ENCODE results near the gene GLB1L2. TPM values are rescaled to one million over a fixed set of nuclear protein-coding genes. Genes with fewer than 3 reads are reported as not detected.

The GLB1L2 gene
- total and polyA plus RNA-seq, 12 donors = 0.11 to 0.72 (median 0.30) TPM

DNA sequence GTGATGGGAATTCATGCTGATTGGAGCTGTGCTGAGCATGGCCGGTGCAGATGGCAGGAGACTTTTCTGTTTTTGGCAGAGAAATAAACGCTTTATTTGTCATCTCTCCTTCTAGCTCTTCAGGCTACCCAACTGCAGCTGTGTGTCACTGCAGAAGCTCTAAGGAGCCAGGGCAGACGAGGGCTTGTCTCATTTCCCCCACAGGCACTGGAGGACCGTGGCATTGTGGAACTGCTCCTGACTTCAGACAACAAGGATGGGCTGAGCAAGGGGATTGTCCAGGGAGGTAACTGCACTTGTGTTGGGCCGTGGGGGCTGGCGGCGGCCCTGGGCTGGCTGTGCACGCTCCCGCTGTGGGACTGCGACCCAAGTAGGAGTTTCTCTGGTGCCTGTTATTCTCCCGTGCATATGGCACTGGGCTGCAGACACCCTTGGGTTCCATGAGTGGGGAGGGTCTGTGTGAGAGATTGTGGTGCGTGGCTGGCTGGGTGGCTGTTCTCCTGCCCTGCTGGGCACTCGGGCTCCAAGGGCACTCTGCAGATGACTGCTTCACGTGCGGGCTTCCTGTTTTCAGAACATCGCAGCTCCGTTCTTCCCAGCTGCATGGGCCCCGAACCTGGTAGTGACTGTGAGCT lies 27.2 kb downstream of the GLB1L2 start:
- Histone ChIP-seq H3K36me3 (no peaks in the 10 kb centered on the region), H3K27me3 (peaks cover 0 to 51% (median 35%) of the 10 kb centered on the region in 7 donors), H3K9me3 (peaks cover 0 to 1% (median 0%) of the 10 kb centered on the region in 11 donors), H3K27ac (no peak overlapping the region), H3K4me1 (peaks cover 0 to 4% (median 0%) of the 10 kb centered on the region in 9 donors), H3K4me3 (no peak overlapping the region)
- 80 to 81% methylated on average over 18 of the region's 18 CpGs for WGBS, 2 donors
- intact Hi-C loops (cut with DNase I) = no loop called here
- DNase-seq (no peak), ATAC-seq (no peak)
- TF ChIP-seq, protein P1, sequence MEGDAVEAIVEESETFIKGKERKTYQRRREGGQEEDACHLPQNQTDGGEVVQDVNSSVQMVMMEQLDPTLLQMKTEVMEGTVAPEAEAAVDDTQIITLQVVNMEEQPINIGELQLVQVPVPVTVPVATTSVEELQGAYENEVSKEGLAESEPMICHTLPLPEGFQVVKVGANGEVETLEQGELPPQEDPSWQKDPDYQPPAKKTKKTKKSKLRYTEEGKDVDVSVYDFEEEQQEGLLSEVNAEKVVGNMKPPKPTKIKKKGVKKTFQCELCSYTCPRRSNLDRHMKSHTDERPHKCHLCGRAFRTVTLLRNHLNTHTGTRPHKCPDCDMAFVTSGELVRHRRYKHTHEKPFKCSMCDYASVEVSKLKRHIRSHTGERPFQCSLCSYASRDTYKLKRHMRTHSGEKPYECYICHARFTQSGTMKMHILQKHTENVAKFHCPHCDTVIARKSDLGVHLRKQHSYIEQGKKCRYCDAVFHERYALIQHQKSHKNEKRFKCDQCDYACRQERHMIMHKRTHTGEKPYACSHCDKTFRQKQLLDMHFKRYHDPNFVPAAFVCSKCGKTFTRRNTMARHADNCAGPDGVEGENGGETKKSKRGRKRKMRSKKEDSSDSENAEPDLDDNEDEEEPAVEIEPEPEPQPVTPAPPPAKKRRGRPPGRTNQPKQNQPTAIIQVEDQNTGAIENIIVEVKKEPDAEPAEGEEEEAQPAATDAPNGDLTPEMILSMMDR (IDR thresholded peaks at IDR 0.05) = no peak

DNA sequence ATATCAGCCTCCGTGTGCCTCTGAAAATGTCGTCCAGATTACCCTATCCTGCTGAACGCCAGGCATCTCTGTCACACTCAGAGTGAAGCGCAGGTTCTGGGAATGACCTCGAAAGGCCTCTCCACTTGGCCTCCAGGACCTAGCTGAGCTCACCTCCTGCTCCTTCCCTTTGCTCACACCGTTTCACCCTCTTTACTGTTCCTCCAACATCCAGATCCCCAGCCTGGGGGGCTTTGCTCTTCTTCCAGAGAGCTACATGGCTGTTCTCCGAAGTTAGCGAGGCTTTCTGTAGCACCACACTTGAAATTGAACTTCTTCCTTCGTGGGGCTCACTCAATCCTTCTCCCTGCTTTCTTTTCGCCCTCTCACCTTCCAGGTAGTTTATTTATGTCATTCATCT lies 27.9 kb downstream of the GLB1L2 start:
- Histone ChIP-seq H3K36me3 (no peaks in the 10 kb centered on the region), H3K27ac (no peak overlapping the region), H3K9me3 (no peaks in the 10 kb centered on the region), H3K4me3 (no peak overlapping the region), H3K4me1 (peaks cover 0 to 4% (median 0%) of the 10 kb centered on the region in 9 donors), H3K27me3 (peaks cover 0 to 55% (median 42%) of the 10 kb centered on the region in 7 donors)
- ATAC-seq (no peak), DNase-seq (no peak)
- TF ChIP-seq, protein P1 (IDR thresholded peaks at IDR 0.05) = no peak
- WGBS, 2 donors = 82 to 84% methylated on average over 10 of the region's 10 CpGs
- intact Hi-C loops (cut with DNase I) = loop anchor here in 1 of 10 donors (2.0 kb wide), 1 partner anchor 509 kb away; no protein-coding TSS in a partner anchor

DNA sequence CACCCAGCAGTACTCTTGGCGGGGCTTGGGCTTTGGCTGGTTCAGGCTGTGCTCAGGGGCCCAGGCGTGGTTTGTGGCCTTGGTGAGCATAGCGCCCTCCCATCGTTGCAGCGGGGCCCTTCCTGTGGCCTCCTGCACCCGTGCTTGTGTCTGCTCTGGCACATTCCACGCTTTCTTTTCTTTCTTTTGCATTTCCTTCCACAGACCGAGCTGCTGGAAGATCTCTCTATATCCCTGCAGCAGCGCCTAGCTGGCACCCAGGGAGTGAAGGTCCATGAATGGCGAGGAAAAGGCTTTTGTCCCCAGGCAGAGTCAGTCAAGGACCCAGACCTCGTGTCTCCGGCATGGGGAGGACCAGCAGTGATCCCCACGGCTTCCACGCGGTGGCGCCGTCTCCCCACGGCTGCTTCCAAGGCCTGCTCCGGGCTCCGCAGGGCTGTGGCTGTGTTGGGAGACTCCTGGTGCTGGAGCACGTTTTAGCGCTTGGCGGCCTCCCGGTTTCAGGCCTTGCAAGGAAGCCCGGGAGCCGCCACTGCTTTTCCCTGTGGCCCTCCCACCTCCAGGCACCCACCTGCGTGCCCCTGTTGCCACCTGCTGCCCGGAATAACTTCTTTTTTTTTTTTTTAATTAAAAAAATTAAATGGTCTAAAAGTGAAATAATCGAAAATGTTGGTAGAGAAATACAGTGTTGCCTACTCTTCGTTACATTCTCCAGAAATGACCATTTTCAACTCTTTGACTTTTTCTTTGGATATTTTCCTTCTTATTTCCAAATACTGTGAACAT lies 28.5 kb downstream of the GLB1L2 start:
- DNase-seq (peak; percentile 63 to 78), ATAC-seq (peak; percentile 78 to 91 (median 88))
- H3K4me1 ChIP-seq = peaks cover 0 to 4% (median 0%) of the 10 kb centered on the region in 9 donors
- H3K4me3 ChIP-seq = no peak overlapping the region
- no peak overlapping the region for H3K27ac ChIP-seq
- intact Hi-C loops (cut with DNase I) = loop anchor here in 1 of 10 donors (2.0 kb wide), 1 partner anchor 509 kb away; no protein-coding TSS in a partner anchor
- TF ChIP-seq, protein P1 (IDR thresholded peaks at IDR 0.05) = peak; percentile 53 to 83 (median 80)
- H3K9me3 ChIP-seq = no peaks in the 10 kb centered on the region
- H3K36me3 ChIP-seq = no peaks in the 10 kb centered on the region
- peaks cover 0 to 58% (median 47%) of the 10 kb centered on the region in 7 donors for H3K27me3 ChIP-seq
- WGBS, 2 donors = 22 to 23% methylated on average over 30 of the region's 30 CpGs

- H3K9me3 ChIP-seq = no peaks in the 10 kb centered on the region
- H3K4me3 ChIP-seq = no peak overlapping the region
- TF ChIP-seq, protein P1 (IDR thresholded peaks at IDR 0.05) = no peak
- 69% methylated on average over 26 of the region's 26 CpGs for WGBS, 2 donors
- no peak overlapping the region for H3K27ac ChIP-seq
- H3K4me1 ChIP-seq = peaks cover 0 to 4% (median 0%) of the 10 kb centered on the region in 9 donors
- DNase-seq (no peak), ATAC-seq (no peak)
- intact Hi-C loops (cut with DNase I) = loop anchor here in 1 of 10 donors (2.0 kb wide), 1 partner anchor 507 kb away; no protein-coding TSS in a partner anchor
- H3K36me3 ChIP-seq = no peaks in the 10 kb centered on the region
- peaks cover 0 to 61% (median 49%) of the 10 kb centered on the region in 7 donors for H3K27me3 ChIP-seq
Observed at GRCh38 chr11:134361661-134362060, 29.9 kb downstream of the GLB1L2 start.

All from heart right ventricle (tissue), 16 donors.